Measurements from ENCODE around the gene ST7.

GRCh38 chr7:117072620-117073118, 119.4 kb downstream of the ST7 start:
- TF ChIP-seq PKNOX1 (IDR thresholded peaks at IDR 0.05) (no peak), FOXA1 (IDR thresholded peaks at IDR 0.05) (no peak), SUZ12 (IDR thresholded peaks at IDR 0.05) (no peak), FOXK2 (IDR thresholded peaks at IDR 0.05) (no peak), L3MBTL2 (conservative IDR thresholded peaks at IDR 0.05) (no peak), TARDBP (IDR thresholded peaks at IDR 0.05) (no peak), FOXM1 (IDR thresholded peaks at IDR 0.05; ENCODE audit: borderline replicate concordance) (no peak), BHLHE40 (IDR thresholded peaks at IDR 0.05; ENCODE audit: borderline replicate concordance) (no peak)

Data from HEK293T (cell line).